IMR-90 (cell line): ENCODE measurements around the gene PDCD2L. TPM values are rescaled to one million over a fixed set of nuclear protein-coding genes. Genes with fewer than 3 reads are reported as not detected.

Source experiments
- ATAC-seq: fragments of 200-7000 bp; cut with Tn5 transposase; 2 replicates; pipeline ENCODE4 v1.9.1; 2020; ENCODE audit warnings: low read depth, mild to moderate bottlenecking, moderate library complexity
- BruUV-seq: library from RNA; stranded (reverse); fragments of 400-500 nt; replicated peaks from 2 replicates; lab custom pipeline; 2021; lab: Mats Ljungman, UMichigan
- CTCF ChIA-PET: fragments of 300-600 bp; formaldehyde crosslinking; extraction: SDS; loops from one replicate; lab custom pipeline; 2021; ENCODE audit warnings: antibody characterized with exemption; lab: Yijun Ruan, JAX
- POLR2A ChIA-PET: fragments of 300-600 bp; sonication (Branson Sonifier 250); formaldehyde crosslinking; loops from one replicate; lab custom pipeline; 2022; ENCODE audit warnings: antibody characterized with exemption; ENCODE audit not compliant: unreplicated experiment; lab: Charles Lee
- DNase-seq: peaks from one replicate; pipeline ENCODE4 v3.0.0; 2013
- H2AFZ ChIP-seq: replicated peaks from 2 replicates; pipeline ENCODE3; 2013; ENCODE audit warnings: low read length, mild to moderate bottlenecking; ENCODE audit not compliant: poor library complexity
- H2AK5ac ChIP-seq: 2 replicates; pipeline ENCODE4 v1.6.1; 2013; ENCODE audit warnings: low read depth, low read length, inconsistent platforms
- H2AK9ac ChIP-seq: replicated peaks from 2 replicates; pipeline ENCODE3; 2013; ENCODE audit warnings: mild to moderate bottlenecking, low read depth, low read length, moderate library complexity; ENCODE audit not compliant: poor library complexity
- H2BK120ac ChIP-seq: 2 replicates; pipeline ENCODE4 v1.6.1; 2013; ENCODE audit warnings: low read depth, low read length, inconsistent platforms
- H2BK15ac ChIP-seq: 3 replicates; pipeline ENCODE4 v1.6.1; 2013; ENCODE audit warnings: low read depth, low read length, inconsistent platforms
- H2BK20ac ChIP-seq: 2 replicates; pipeline ENCODE4 v1.6.1; 2013; ENCODE audit warnings: low read depth, mild to moderate bottlenecking, inconsistent platforms, low read length, moderate library complexity
- H2BK5ac ChIP-seq: 2 replicates; pipeline ENCODE4 v1.6.1; 2013; ENCODE audit warnings: mild to moderate bottlenecking, low read depth, low read length, inconsistent platforms; ENCODE audit not compliant: poor library complexity, severe bottlenecking
- H3K14ac ChIP-seq: replicated peaks from 2 replicates; pipeline ENCODE4 v1.6.1; 2013; ENCODE audit warnings: low read depth, low read length, inconsistent platforms
- H3K18ac ChIP-seq: 2 replicates; pipeline ENCODE4 v1.6.1; 2013; ENCODE audit warnings: low read depth, low read length, control low read depth
- H3K23ac ChIP-seq: 2 replicates; pipeline ENCODE4 v1.6.1; 2013; ENCODE audit warnings: low read depth, low read length, inconsistent platforms
- H3K27ac ChIP-seq: 2 replicates; pipeline ENCODE4 v1.5.1; 2013; ENCODE audit warnings: mild to moderate bottlenecking, control low read depth, low read length; ENCODE audit not compliant: insufficient read depth
- H3K27me3 ChIP-seq: 2 replicates; pipeline ENCODE4 v1.6.1; 2013; ENCODE audit warnings: low read length; ENCODE audit not compliant: control insufficient read depth, insufficient read depth
- H3K36me3 ChIP-seq: 2 replicates; pipeline ENCODE4 v1.6.1; 2013; ENCODE audit warnings: low read length, mixed read lengths; ENCODE audit not compliant: control insufficient read depth, insufficient read depth
- H3K4ac ChIP-seq: 2 replicates; pipeline ENCODE4 v1.6.1; 2013; ENCODE audit warnings: low read depth, low read length, inconsistent platforms
- H3K4me1 ChIP-seq: 2 replicates; pipeline ENCODE4 v1.6.1; 2013; ENCODE audit warnings: low read length, mixed read lengths; ENCODE audit not compliant: control insufficient read depth, insufficient read depth
- H3K4me2 ChIP-seq: 2 replicates; pipeline ENCODE4 v1.6.1; 2013; ENCODE audit warnings: low read depth, mild to moderate bottlenecking, control low read depth, low read length, moderate library complexity
- H3K4me3 ChIP-seq: 2 replicates; pipeline ENCODE4 v1.5.1; 2013; ENCODE audit warnings: low read depth, mild to moderate bottlenecking, control low read depth, low read length, moderate library complexity; ENCODE audit not compliant: insufficient read depth
- H3K56ac ChIP-seq: 2 replicates; pipeline ENCODE4 v1.6.1; 2013; ENCODE audit warnings: low read length, inconsistent platforms; ENCODE audit not compliant: insufficient read depth; ENCODE audit errors: extremely low read depth
- H3K79me1 ChIP-seq, 2 experiments: 2 replicates each; pipeline ENCODE4 v1.6.1; 2013; ENCODE audit warnings: low read length in 2 of 2, inconsistent platforms in 1 of 2, low read depth in 1 of 2
- H3K9ac ChIP-seq: 2 replicates; pipeline ENCODE4 v1.6.1; 2013; ENCODE audit warnings: low read depth, low read length, control low read depth
- H3K9me1 ChIP-seq: 2 replicates; pipeline ENCODE4 v1.6.1; 2013; ENCODE audit warnings: low read length, inconsistent platforms; ENCODE audit not compliant: insufficient read depth
- H3K9me3 ChIP-seq: 2 replicates; pipeline ENCODE4 v1.6.1; 2013; ENCODE audit warnings: low read length; ENCODE audit not compliant: control insufficient read depth, insufficient read depth
- H4K20me1 ChIP-seq: 2 replicates; pipeline ENCODE4 v1.6.1; 2013; ENCODE audit warnings: low read length, inconsistent platforms; ENCODE audit not compliant: insufficient read depth
- H4K5ac ChIP-seq: 2 replicates; pipeline ENCODE4 v1.6.1; 2013; ENCODE audit warnings: mild to moderate bottlenecking, low read depth, low read length, control low read depth
- H4K8ac ChIP-seq, 2 experiments: 2 replicates each; pipeline ENCODE4 v1.6.1; 2013; ENCODE audit warnings: low read depth in 2 of 2, low read length in 2 of 2, control low read depth in 1 of 2, inconsistent platforms in 1 of 2
- H4K91ac ChIP-seq: 2 replicates; pipeline ENCODE4 v1.6.1; 2013; ENCODE audit warnings: low read depth, low read length, inconsistent platforms; ENCODE audit not compliant: insufficient read depth
- CEBPB ChIP-seq: IDR thresholded peaks from 2 replicates; pipeline ENCODE4 v1.6.1; 2012; ENCODE audit warnings: low read depth, low read length, improper control_type of control experiment
- CHD1 ChIP-seq: IDR thresholded peaks from 2 replicates; pipeline ENCODE4 v1.6.1; 2012; ENCODE audit warnings: low read depth, low read length, improper control_type of control experiment
- FOS ChIP-seq: fragments of 150-350 bp; IDR thresholded peaks from 2 replicates; pipeline ENCODE4 v1.6.1; 2016; ENCODE audit warnings: low read depth, low read length
- MAFK ChIP-seq: IDR thresholded peaks from 2 replicates; pipeline ENCODE4 v1.6.1; 2012; ENCODE audit warnings: low read depth, low read length, improper control_type of control experiment
- NFE2L2 ChIP-seq: fragments of 150-350 bp; IDR thresholded peaks from 2 replicates; pipeline ENCODE4 v1.6.1; 2016; ENCODE audit warnings: low read depth, mild to moderate bottlenecking, low read length
- POLR2A ChIP-seq: IDR thresholded peaks from 2 replicates; pipeline ENCODE4 v1.6.1; 2012; ENCODE audit warnings: mild to moderate bottlenecking, low read depth, low read length
- SMC3 ChIP-seq: fragments of 150-350 bp; IDR thresholded peaks from 2 replicates; pipeline ENCODE4 v1.6.1; 2016; ENCODE audit warnings: low read depth, mild to moderate bottlenecking, antibody characterized with exemption, low read length, moderate library complexity
- WGBS, 2 experiments: methylation state at CpG; one replicate each; pipeline versions ENCODE4 v1.1.5 to v1.1.7; 2013; ENCODE audit warnings: missing lambda C conversion rate in 2 of 2; ENCODE audit not compliant: insufficient read length in 1 of 2; ENCODE audit errors: extremely low coverage in 2 of 2; 5-methylcytosine and 5-hydroxymethylcytosine counted together
- dilution Hi-C: fragments of 300-500 bp; cut with HindIII; formaldehyde crosslinking; loops from one replicate; pipeline ENCODE4 v1.14.3; 2018; ENCODE audit warnings: low sequenced_read_pairs; ENCODE audit not compliant: unreplicated experiment
- in situ Hi-C: fragments of 300-500 bp; cut with MboI; formaldehyde crosslinking; loops from 3 replicates; pipeline ENCODE4 v1.14.3; 2019; ENCODE audit warnings: low sequenced_read_pairs, inconsistent platforms, mixed read lengths
- intact Hi-C: fragments of 100-400 bp; cut with micrococcal nuclease; formaldehyde crosslinking; loops from 2 replicates; pipeline ENCODE4 v1.10.0; 2022
- polyA plus RNA-seq, 3 experiments: library from polyadenylated mRNA; depleted of rRNA; stranded (reverse); fragments of >200 nt; gene quantifications; 2 replicates each; pipeline ENCODE4 v1.2.3, GENCODE V29; 2012; ENCODE audit warnings: low replicate concordance in 1 of 3
- total RNA-seq: library from RNA; depleted of rRNA; stranded (reverse); fragments of >200 nt; gene quantifications from 2 replicates; pipeline ENCODE4 v1.2.3, GENCODE V29; 2012
- TF ChIP-seq, protein P1 (sequence below): conservative IDR thresholded peaks from 2 replicates; pipeline ENCODE4 v1.5.1; 2012; ENCODE audit warnings: mild to moderate bottlenecking, low read depth, low read length, improper control_type of control experiment
- TF ChIP-seq, protein P2 (sequence below): fragments of 150-350 bp; IDR thresholded peaks from 2 replicates; pipeline ENCODE4 v1.6.1; 2016; ENCODE audit warnings: low read depth, mild to moderate bottlenecking, low read length, moderate library complexity, borderline replicate concordance
- TF ChIP-seq, protein P3 (sequence below): fragments of 150-350 bp; IDR thresholded peaks from 2 replicates; pipeline ENCODE4 v1.6.1; 2017; ENCODE audit warnings: mild to moderate bottlenecking, antibody characterized with exemption, low read length, low read depth

Gene PDCD2L
- total and polyA plus RNA-seq, 2 of the 4 experiments (the other 2 are of a cell fraction), result 10.6 to 13.0 TPM

DNA sequence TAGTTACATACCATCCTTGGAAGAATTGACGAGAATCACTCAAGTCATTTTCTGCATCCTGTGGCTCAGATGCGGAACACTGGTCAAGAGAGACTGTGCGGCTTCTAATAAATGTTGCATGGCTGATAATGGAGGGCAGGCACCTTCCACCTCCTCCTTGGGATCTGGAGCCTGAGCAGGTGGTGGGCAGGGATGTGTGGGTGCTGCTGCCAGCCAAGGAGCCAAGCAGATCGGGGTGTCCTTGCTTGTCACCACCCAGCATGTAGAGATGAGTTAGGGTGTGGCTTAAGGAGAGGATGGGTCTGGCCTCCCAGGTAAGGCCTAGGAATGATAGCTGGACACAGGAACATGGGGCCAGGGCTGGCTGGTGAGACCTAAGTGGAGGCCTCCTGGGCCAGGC, 21.7 kb upstream of the PDCD2L start:
- peaks cover 23 to 30% of the 10 kb centered on the region in 2 experiments for H3K79me1 ChIP-seq
- dilution Hi-C loops (no loop called here), intact Hi-C loops (no loop called here), in situ Hi-C loops (no loop called here)
- no peak overlapping the region for H4K91ac ChIP-seq
- DNase-seq, result no peak
- no peak overlapping the region for H4K5ac ChIP-seq
- H2BK20ac ChIP-seq, result no peak overlapping the region
- H2BK15ac ChIP-seq, result no peak overlapping the region
- ChIA-PET POLR2A (no interaction called here), CTCF (no interaction called here)
- no peaks in the 10 kb centered on the region for H3K9me3 ChIP-seq
- no peak for ATAC-seq
- WGBS, 2 experiments, result no CpG with 5 or more reads among the region's 4 CpGs
- no peak overlapping the region for H3K4me3 ChIP-seq
- H3K18ac ChIP-seq, result no peak overlapping the region
- no peaks in the 10 kb centered on the region for H3K4me1 ChIP-seq
- H2AK9ac ChIP-seq, result no peak overlapping the region
- peaks cover 88% of the 10 kb centered on the region for H3K36me3 ChIP-seq
- TF ChIP-seq POLR2A (no peak), FOS (no peak), CEBPB (no peak), NFE2L2 (no peak), MAFK (no peak), CHD1 (no peak), SMC3 (no peak)
- TF ChIP-seq, protein P1, sequence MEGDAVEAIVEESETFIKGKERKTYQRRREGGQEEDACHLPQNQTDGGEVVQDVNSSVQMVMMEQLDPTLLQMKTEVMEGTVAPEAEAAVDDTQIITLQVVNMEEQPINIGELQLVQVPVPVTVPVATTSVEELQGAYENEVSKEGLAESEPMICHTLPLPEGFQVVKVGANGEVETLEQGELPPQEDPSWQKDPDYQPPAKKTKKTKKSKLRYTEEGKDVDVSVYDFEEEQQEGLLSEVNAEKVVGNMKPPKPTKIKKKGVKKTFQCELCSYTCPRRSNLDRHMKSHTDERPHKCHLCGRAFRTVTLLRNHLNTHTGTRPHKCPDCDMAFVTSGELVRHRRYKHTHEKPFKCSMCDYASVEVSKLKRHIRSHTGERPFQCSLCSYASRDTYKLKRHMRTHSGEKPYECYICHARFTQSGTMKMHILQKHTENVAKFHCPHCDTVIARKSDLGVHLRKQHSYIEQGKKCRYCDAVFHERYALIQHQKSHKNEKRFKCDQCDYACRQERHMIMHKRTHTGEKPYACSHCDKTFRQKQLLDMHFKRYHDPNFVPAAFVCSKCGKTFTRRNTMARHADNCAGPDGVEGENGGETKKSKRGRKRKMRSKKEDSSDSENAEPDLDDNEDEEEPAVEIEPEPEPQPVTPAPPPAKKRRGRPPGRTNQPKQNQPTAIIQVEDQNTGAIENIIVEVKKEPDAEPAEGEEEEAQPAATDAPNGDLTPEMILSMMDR, result no peak
- TF ChIP-seq, protein P2, sequence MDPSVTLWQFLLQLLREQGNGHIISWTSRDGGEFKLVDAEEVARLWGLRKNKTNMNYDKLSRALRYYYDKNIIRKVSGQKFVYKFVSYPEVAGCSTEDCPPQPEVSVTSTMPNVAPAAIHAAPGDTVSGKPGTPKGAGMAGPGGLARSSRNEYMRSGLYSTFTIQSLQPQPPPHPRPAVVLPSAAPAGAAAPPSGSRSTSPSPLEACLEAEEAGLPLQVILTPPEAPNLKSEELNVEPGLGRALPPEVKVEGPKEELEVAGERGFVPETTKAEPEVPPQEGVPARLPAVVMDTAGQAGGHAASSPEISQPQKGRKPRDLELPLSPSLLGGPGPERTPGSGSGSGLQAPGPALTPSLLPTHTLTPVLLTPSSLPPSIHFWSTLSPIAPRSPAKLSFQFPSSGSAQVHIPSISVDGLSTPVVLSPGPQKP, result no peak
- TF ChIP-seq, protein P3, sequence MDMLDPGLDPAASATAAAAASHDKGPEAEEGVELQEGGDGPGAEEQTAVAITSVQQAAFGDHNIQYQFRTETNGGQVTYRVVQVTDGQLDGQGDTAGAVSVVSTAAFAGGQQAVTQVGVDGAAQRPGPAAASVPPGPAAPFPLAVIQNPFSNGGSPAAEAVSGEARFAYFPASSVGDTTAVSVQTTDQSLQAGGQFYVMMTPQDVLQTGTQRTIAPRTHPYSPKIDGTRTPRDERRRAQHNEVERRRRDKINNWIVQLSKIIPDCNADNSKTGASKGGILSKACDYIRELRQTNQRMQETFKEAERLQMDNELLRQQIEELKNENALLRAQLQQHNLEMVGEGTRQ, result no peak
- H3K9me1 ChIP-seq, result peaks cover 29% of the 10 kb centered on the region
- H2AK5ac ChIP-seq, result no peak overlapping the region
- no peak overlapping the region for H3K56ac ChIP-seq
- H3K23ac ChIP-seq, result no peak overlapping the region
- H3K27ac ChIP-seq, result no peak overlapping the region
- H2AFZ ChIP-seq, result no peak overlapping the region
- no peak overlapping the region for H2BK5ac ChIP-seq
- H4K8ac ChIP-seq, result no peak overlapping the region
- H3K27me3 ChIP-seq, result no peaks in the 10 kb centered on the region
- no peak overlapping the region for H3K4me2 ChIP-seq
- peaks cover 26% of the 10 kb centered on the region for H4K20me1 ChIP-seq
- no peak overlapping the region for H2BK120ac ChIP-seq
- H3K14ac ChIP-seq, result no peak overlapping the region
- no TSS peak for BruUV-seq
- no peak overlapping the region for H3K9ac ChIP-seq
- no peak overlapping the region for H3K4ac ChIP-seq
